GM23338 (cell line): ENCODE data around the gene MFSD6. TPM values are rescaled to one million over a fixed set of nuclear protein-coding genes. Genes with fewer than 3 reads are reported as not detected.

Source experiments
- ATAC-seq: fragments of 200-7000 bp; cut with Tn5 transposase; 3 replicates; pipeline ENCODE4 v1.9.1; 2020
- DNase-seq: peaks from one replicate; pipeline ENCODE4 v3.0.0-alpha.2; 2015; ENCODE audit warnings: low spot score
- H2AFZ ChIP-seq: fragments of 200-600 bp; sonication (generic); 2 replicates; pipeline ENCODE4 v1.8.0; 2016; ENCODE audit warnings: antibody characterized with exemption, mild to moderate bottlenecking, moderate library complexity
- H3F3A ChIP-seq: fragments of 200-600 bp; sonication (generic); replicated peaks from 2 replicates; pipeline ENCODE4 v1.8.0; 2017; ENCODE audit warnings: antibody characterized with exemption, mixed run types, low read depth
- H3K27ac ChIP-seq: fragments of 200-600 bp; sonication (generic); 2 replicates; pipeline ENCODE4 v1.6.1; 2016; ENCODE audit warnings: low read depth
- H3K27me3 ChIP-seq: fragments of 200-600 bp; sonication (generic); 2 replicates; pipeline ENCODE4 v1.8.0; 2016; ENCODE audit warnings: mild to moderate bottlenecking, mixed run types, moderate library complexity; ENCODE audit not compliant: insufficient read depth
- H3K36me3 ChIP-seq: fragments of 200-600 bp; sonication (generic); 2 replicates; pipeline ENCODE4 v1.8.0; 2016; ENCODE audit warnings: mild to moderate bottlenecking; ENCODE audit not compliant: insufficient read depth
- H3K4me1 ChIP-seq: fragments of 200-600 bp; sonication (generic); 2 replicates; pipeline ENCODE4 v1.8.0; 2016; ENCODE audit warnings: mild to moderate bottlenecking, moderate library complexity; ENCODE audit not compliant: insufficient read depth
- H3K4me2 ChIP-seq: fragments of 200-600 bp; sonication (generic); 2 replicates; pipeline ENCODE4 v1.7.1; 2017; ENCODE audit warnings: mixed run types
- H3K4me3 ChIP-seq: fragments of 200-600 bp; sonication (generic); 2 replicates; pipeline ENCODE4 v1.6.1; 2016; ENCODE audit warnings: mixed run types
- H3K79me2 ChIP-seq: fragments of 200-600 bp; sonication (generic); replicated peaks from 2 replicates; pipeline ENCODE4 v1.8.0; 2017; ENCODE audit warnings: mild to moderate bottlenecking; ENCODE audit not compliant: insufficient read depth
- H3K9me2 ChIP-seq: fragments of 200-600 bp; sonication (generic); 2 replicates; pipeline ENCODE4 v1.8.0; 2017; ENCODE audit not compliant: insufficient read depth
- H4K20me1 ChIP-seq: fragments of 200-600 bp; sonication (generic); replicated peaks from 2 replicates; pipeline ENCODE4 v1.8.0; 2017; ENCODE audit warnings: mild to moderate bottlenecking; ENCODE audit not compliant: insufficient read depth
- H3K27ac Mint-ChIP-seq: 2 replicates; pipeline ENCODE4 v1.8.0; 2020; ENCODE audit warnings: inconsistent platforms, mild to moderate bottlenecking, moderate library complexity, mixed read lengths
- H3K27me3 Mint-ChIP-seq: 3 replicates; pipeline ENCODE4 v1.8.0; 2022; ENCODE audit warnings: low read depth, mild to moderate bottlenecking, moderate library complexity, mixed read lengths, inconsistent platforms; ENCODE audit not compliant: insufficient read depth, poor library complexity
- H3K36me3 Mint-ChIP-seq: 3 replicates; pipeline ENCODE4 v1.8.0; 2021; ENCODE audit warnings: low read depth, mild to moderate bottlenecking, inconsistent platforms, moderate library complexity, mixed read lengths
- H3K4me1 Mint-ChIP-seq: 3 replicates; pipeline ENCODE4 v1.8.0; 2020; ENCODE audit warnings: mild to moderate bottlenecking, inconsistent platforms, mixed read lengths
- H3K4me3 Mint-ChIP-seq: 3 replicates; pipeline ENCODE4 v1.8.0; 2021; ENCODE audit warnings: moderate library complexity, mild to moderate bottlenecking, inconsistent platforms, mixed read lengths
- H3K9me3 Mint-ChIP-seq: 3 replicates; pipeline ENCODE4 v1.8.0; 2020; ENCODE audit warnings: moderate library complexity, mild to moderate bottlenecking, inconsistent platforms, mixed read lengths
- CTCF ChIP-seq, 2 experiments: fragments of 200-600 bp in 1 of 2; sonication (generic) in 1 of 2; conservative IDR thresholded peaks; 2 replicates each; pipeline versions ENCODE4 v1.5.1 to v1.6.1; 2016 to 2017; ENCODE audit warnings: antibody characterized with exemption in 2 of 2, low read depth in 2 of 2, mild to moderate bottlenecking in 2 of 2, moderate library complexity in 1 of 2
- ETS1 ChIP-seq: IDR thresholded peaks from 2 replicates; pipeline ENCODE4 v1.6.1; 2016; ENCODE audit warnings: antibody characterized with exemption
- EZH2 ChIP-seq: fragments of 200-600 bp; sonication (generic); IDR thresholded peaks from one replicate; pipeline ENCODE4 v1.8.0; 2017; ENCODE audit warnings: antibody characterized with exemption, mild to moderate bottlenecking, low read depth; ENCODE audit not compliant: unreplicated experiment
- EZH2phosphoT487 ChIP-seq: fragments of 200-600 bp; sonication (generic); IDR thresholded peaks from one replicate; pipeline ENCODE4 v1.8.1; 2018; ENCODE audit warnings: antibody characterized with exemption; ENCODE audit not compliant: unreplicated experiment
- NANOG ChIP-seq: IDR thresholded peaks from 2 replicates; pipeline ENCODE4 v1.6.1; 2016; ENCODE audit warnings: antibody characterized with exemption, borderline replicate concordance
- STAT1 ChIP-seq: IDR thresholded peaks from one replicate; pipeline ENCODE4 v1.6.1; 2016; ENCODE audit warnings: antibody characterized with exemption; ENCODE audit not compliant: unreplicated experiment
- ZNF114 ChIP-seq: fragments of 250-450 bp; sonication (Bioruptor Pico); IDR thresholded peaks from 2 replicates; pipeline ENCODE4 v1.5.0; 2020; ENCODE audit warnings: mild to moderate bottlenecking, moderate library complexity
- ZNF331 ChIP-seq: fragments of 250-450 bp; sonication (Bioruptor Pico); IDR thresholded peaks from 2 replicates; pipeline ENCODE4 v1.5.0; 2020; ENCODE audit warnings: low read depth, mild to moderate bottlenecking, moderate library complexity
- ZNF462 ChIP-seq: fragments of 250-450 bp; sonication (Bioruptor Pico); IDR thresholded peaks from 2 replicates; pipeline ENCODE4 v1.5.0; 2020; ENCODE audit warnings: mild to moderate bottlenecking, moderate library complexity
- polyA plus RNA-seq: library from polyadenylated mRNA; unstranded; fragments of >200 nt; fragmentation: Nextera tagmentation; extraction: Ambion mirVana; gene quantifications from 2 replicates; pipeline ENCODE4 v1.2.1, GENCODE V29; 2016
- total RNA-seq: library from RNA; depleted of rRNA; stranded (reverse); fragments of >200 nt; shearing (Covaris generic); gene quantifications from 2 replicates; pipeline ENCODE4 v1.2.3, GENCODE V29; 2014

The MFSD6 gene
- total and polyA plus RNA-seq, 2 experiments from 2014 or later = 2.3 to 9.6 TPM

GRCh38 chr2:190417045-190417842 is 9.1 kb downstream of the MFSD6 start:
- DNase-seq (no peak), ATAC-seq (no peak)
- no peak overlapping the region for H2AFZ ChIP-seq
- H3K4me1 ChIP-seq = peaks cover 14% of the 10 kb centered on the region
- H3K27me3 ChIP-seq = no peaks in the 10 kb centered on the region
- H3K27ac ChIP-seq = no peak overlapping the region
- TF ChIP-seq EZH2 (no peak), ETS1 (no peak), ZNF462 (CRISPR knock-in tag) (no peak), ZNF114 (no peak), CTCF (conservative IDR thresholded peaks at IDR 0.05; ENCODE audit: low read depth in 2 of 2) (no peak), EZH2phosphoT487 (no peak), ZNF331 (no peak), NANOG (no peak), STAT1 (no peak)
- no peak overlapping the region for H3K4me2 ChIP-seq
- H3K36me3 ChIP-seq = no peaks in the 10 kb centered on the region
- H3K27ac Mint-ChIP-seq = no peak overlapping the region
- H3K4me3 ChIP-seq = no peak overlapping the region
- peaks cover 16% of the 10 kb centered on the region for H3K4me1 Mint-ChIP-seq
- H3K36me3 Mint-ChIP-seq = no peaks in the 10 kb centered on the region
- H3K27me3 Mint-ChIP-seq = no peaks in the 10 kb centered on the region
- H3K9me3 Mint-ChIP-seq = no peaks in the 10 kb centered on the region
- no peaks in the 10 kb centered on the region for H4K20me1 ChIP-seq
- H3K9me2 ChIP-seq = no peaks in the 10 kb centered on the region
- no peaks in the 10 kb centered on the region for H3K79me2 ChIP-seq
- H3F3A ChIP-seq = no peaks in the 10 kb centered on the region
- no peak overlapping the region for H3K4me3 Mint-ChIP-seq
